GM18519 (cell line): Measurements from ENCODE around the gene TNFRSF19.
"Not testable (repeated sequence)": the region's sequence is repeated elsewhere in the genome, so short reads cannot be mapped to it uniquely, and the experiment has no call there.

Experiments used
- ATAC-seq: cut with Tn5 transposase; IDR thresholded peaks from one replicate; pipeline ENCODE4 v1.9.1; 2021; ENCODE audit warnings: mild to moderate bottlenecking, moderate library complexity; ENCODE audit not compliant: unreplicated experiment, low FRiP score

The TNFRSF19 gene

GRCh38 chr13:23651887-23652286, 81.7 kb downstream of the TNFRSF19 start:
- no peak for ATAC-seq

- no peak for ATAC-seq
Measured at GRCh38 chr13:23652909-23653726, 82.9 kb downstream of the TNFRSF19 start.

GRCh38 chr13:23654111-23655110, 84.2 kb downstream of the TNFRSF19 start:
- no peak for ATAC-seq

GRCh38 chr13:23655321-23655720, 85.1 kb downstream of the TNFRSF19 start:
- no peak for ATAC-seq

GRCh38 chr13:23656637-23657371, 86.6 kb downstream of the TNFRSF19 start:
- no peak for ATAC-seq

GRCh38 chr13:23658929-23659541, 88.8 kb downstream of the TNFRSF19 start:
- no peak for ATAC-seq

GRCh38 chr13:23660249-23660648, 90.0 kb downstream of the TNFRSF19 start:
- no peak for ATAC-seq

GRCh38 chr13:23666582-23666981, 96.4 kb downstream of the TNFRSF19 start:
- no peak for ATAC-seq

- no peak for ATAC-seq
Measured at GRCh38 chr13:23667750-23668149, 97.5 kb downstream of the TNFRSF19 start.

GRCh38 chr13:23668562-23668961, 98.3 kb downstream of the TNFRSF19 start:
- no peak for ATAC-seq

- ATAC-seq: no peak
Measured at GRCh38 chr13:23670793-23671192, 100.6 kb downstream of the TNFRSF19 start.

- no peak for ATAC-seq
Measured at GRCh38 chr13:23671377-23671776, 101.2 kb downstream of the TNFRSF19 start.

- ATAC-seq: no peak
Measured at GRCh38 chr13:23671897-23672296, 101.7 kb downstream of the TNFRSF19 start.

- ATAC-seq: no peak
Measured at GRCh38 chr13:23672616-23673015, 102.4 kb downstream of the TNFRSF19 start.

- ATAC-seq: no peak
Measured at GRCh38 chr13:23673354-23673753, 103.1 kb downstream of the TNFRSF19 start.

- no peak for ATAC-seq
Measured at GRCh38 chr13:23673867-23674605, 103.8 kb downstream of the TNFRSF19 start.

- no peak for ATAC-seq
Measured at GRCh38 chr13:23674795-23675640, 104.8 kb downstream of the TNFRSF19 start.

- ATAC-seq: not testable (repeated sequence)
Measured at GRCh38 chr13:23677679-23678288, 107.6 kb downstream of the TNFRSF19 start.
